ENCODE data around the gene PLCH1. TPM values are rescaled to one million over a fixed set of nuclear protein-coding genes. Genes with fewer than 3 reads are reported as not detected.

Gene PLCH1
- total and polyA plus RNA-seq, 2 of the 8 experiments (the other 6 are each of a cell fraction or from before 2014, with no cell fraction given): 5.8 to 17.2 TPM

DNA sequence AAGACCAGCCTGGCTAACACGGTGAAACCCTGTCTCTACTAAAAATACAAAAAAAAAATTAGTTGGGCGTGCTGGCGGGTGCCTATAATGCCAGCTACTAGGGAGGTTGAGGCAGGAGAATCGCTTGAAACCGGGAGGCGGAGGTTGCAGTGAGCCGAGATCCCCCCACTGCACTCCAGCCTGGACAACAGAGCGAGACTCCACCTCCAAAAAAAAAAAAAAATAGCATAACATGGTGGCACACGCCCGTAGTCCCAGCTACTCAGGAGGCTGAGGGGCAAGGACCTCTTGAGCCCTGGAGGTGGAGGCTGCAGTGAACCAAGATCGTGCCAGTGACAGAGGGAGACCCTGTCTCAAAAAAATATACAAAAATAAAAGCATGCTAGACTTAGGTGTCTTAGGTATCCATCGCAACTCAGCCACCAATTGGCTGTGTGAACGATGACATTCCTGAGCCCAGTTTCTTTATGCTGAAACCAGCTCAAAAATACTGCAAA is 6.2 kb downstream of the PLCH1 start:
- Histone ChIP-seq H3K9ac (replicated peaks in 1 of 4; ENCODE audit: extremely low read depth in 1 of 4, low read depth in 3 of 4, low read length in 3 of 4) (no peak overlapping the region), H3K79me2 (ENCODE audit: control insufficient read depth in 1 of 2, insufficient read depth in 2 of 2, low read length in 2 of 2) (peaks cover 0 to 61% of the 10 kb centered on the region in 2 experiments; a peak in 2 of 4 replicates), H4K8ac (ENCODE audit: extremely low read depth, insufficient read depth, low read length) (no peak overlapping the region), H4K20me1 (replicated peaks in 1 of 2; ENCODE audit: control insufficient read depth in 1 of 2, insufficient read depth in 2 of 2, low read length in 2 of 2) (no peaks in the 10 kb centered on the region), H3K23ac (ENCODE audit: insufficient read length) (no peak overlapping the region), H2BK12ac (ENCODE audit: low read depth, low read length) (no peak overlapping the region), H3K4ac (replicated peaks; ENCODE audit: insufficient read length, low read depth, low read length) (no peak overlapping the region), H4K5ac (ENCODE audit: insufficient read length, low read depth, low read length) (no peak overlapping the region), H3K27ac (ENCODE audit: low read depth, low read length) (no peak overlapping the region), H3K18ac (ENCODE audit: extremely low read depth, low read length) (no peak overlapping the region), H3K4me3 (ENCODE audit: extremely low read depth in 1 of 4, insufficient read depth in 2 of 4, low read depth in 3 of 4, low read length in 4 of 4) (no peak overlapping the region), H3K4me2 (ENCODE audit: insufficient read depth in 1 of 2, low read depth in 2 of 2, low read length in 2 of 2) (no peak overlapping the region), H3K9me3 (ENCODE audit: insufficient read depth in 2 of 2, low read depth in 1 of 2, low read length in 1 of 2) (no peaks in the 10 kb centered on the region), H3K27me3 (replicated peaks in 1 of 4; ENCODE audit: control insufficient read depth in 3 of 4, extremely low read depth in 1 of 4, insufficient read depth in 3 of 4, low read length in 3 of 4) (no peaks in the 10 kb centered on the region), H2AFZ (ENCODE audit: low read length) (no peak overlapping the region), H2BK15ac (ENCODE audit: low read length) (no peak overlapping the region), H3K4me1 (replicated peaks in 1 of 4; ENCODE audit: control insufficient read depth in 3 of 4, insufficient read depth in 4 of 4, low read length in 3 of 4) (peaks cover 0 to 4% (median 2%) of the 10 kb centered on the region in 4 experiments; a peak in 3 of 7 replicates), H4K91ac (replicated peaks; ENCODE audit: insufficient read length, low read length) (no peak overlapping the region), H3K56ac (replicated peaks; ENCODE audit: insufficient read length, low read depth, low read length) (no peak overlapping the region), H2BK5ac (ENCODE audit: low read depth, low read length) (no peak overlapping the region), H3K23me2 (ENCODE audit: low read depth, low read length) (peaks cover 2% of the 10 kb centered on the region), H2BK20ac (ENCODE audit: low read length) (no peak overlapping the region), H3K36me3 (ENCODE audit: control insufficient read depth in 2 of 4, insufficient read depth in 4 of 4, low read length in 3 of 4) (no peaks in the 10 kb centered on the region), H3K79me1 (ENCODE audit: low read depth, low read length) (no peaks in the 10 kb centered on the region), H2AK5ac (ENCODE audit: low read depth, low read length) (no peak overlapping the region), H2BK120ac (replicated peaks; ENCODE audit: low read depth, low read length) (no peak overlapping the region), H3K14ac (ENCODE audit: insufficient read length) (no peak overlapping the region)
- 94% methylated on average over 13 of the region's 13 CpGs; no CpG with 5 or more reads in 1 of the 2 experiments for WGBS, 2 experiments (ENCODE audit: extremely low coverage in 1 of 2, insufficient coverage in 1 of 2, insufficient read length in 1 of 2, insufficient replicate concordance in 2 of 2, low coverage in 1 of 2, low lambda C conversion rate in 2 of 2, missing lambda C conversion rate in 1 of 2)
- FAIRE-seq (no peak), DNase-seq (ENCODE audit: low read depth in 1 of 2, low spot score in 2 of 2) (no peak)
- CTCF ChIA-PET (ENCODE audit: partially characterized antibody): interaction anchor here (0.7 to 2.6 kb wide), 7 partner anchors 10 to 363 kb away, joined by 3 to 8 read pairs (median 6); partner anchors contain the start of gene C3orf33
- TF ChIP-seq GABPA (IDR thresholded peaks at IDR 0.05; ENCODE audit: borderline replicate concordance, insufficient read depth, low read length) (no peak), CBX8 (IDR thresholded peaks at IDR 0.05; ENCODE audit: borderline replicate concordance, low read depth, low read length) (no peak), SP1 (IDR thresholded peaks at IDR 0.05; ENCODE audit: low read depth, low read length) (no peak), EGR1 (IDR thresholded peaks at IDR 0.05; ENCODE audit: borderline replicate concordance, low read depth, low read length) (no peak), SP2 (IDR thresholded peaks at IDR 0.05; ENCODE audit: low read length) (no peak)
- TF ChIP-seq, protein P1, sequence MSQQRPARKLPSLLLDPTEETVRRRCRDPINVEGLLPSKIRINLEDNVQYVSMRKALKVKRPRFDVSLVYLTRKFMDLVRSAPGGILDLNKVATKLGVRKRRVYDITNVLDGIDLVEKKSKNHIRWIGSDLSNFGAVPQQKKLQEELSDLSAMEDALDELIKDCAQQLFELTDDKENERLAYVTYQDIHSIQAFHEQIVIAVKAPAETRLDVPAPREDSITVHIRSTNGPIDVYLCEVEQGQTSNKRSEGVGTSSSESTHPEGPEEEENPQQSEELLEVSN (IDR thresholded peaks at IDR 0.05): no peak
- TF ChIP-seq, protein P2, sequence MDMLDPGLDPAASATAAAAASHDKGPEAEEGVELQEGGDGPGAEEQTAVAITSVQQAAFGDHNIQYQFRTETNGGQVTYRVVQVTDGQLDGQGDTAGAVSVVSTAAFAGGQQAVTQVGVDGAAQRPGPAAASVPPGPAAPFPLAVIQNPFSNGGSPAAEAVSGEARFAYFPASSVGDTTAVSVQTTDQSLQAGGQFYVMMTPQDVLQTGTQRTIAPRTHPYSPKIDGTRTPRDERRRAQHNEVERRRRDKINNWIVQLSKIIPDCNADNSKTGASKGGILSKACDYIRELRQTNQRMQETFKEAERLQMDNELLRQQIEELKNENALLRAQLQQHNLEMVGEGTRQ (IDR thresholded peaks at IDR 0.05; ENCODE audit: low read length): no peak
- TF ChIP-seq, protein P3, sequence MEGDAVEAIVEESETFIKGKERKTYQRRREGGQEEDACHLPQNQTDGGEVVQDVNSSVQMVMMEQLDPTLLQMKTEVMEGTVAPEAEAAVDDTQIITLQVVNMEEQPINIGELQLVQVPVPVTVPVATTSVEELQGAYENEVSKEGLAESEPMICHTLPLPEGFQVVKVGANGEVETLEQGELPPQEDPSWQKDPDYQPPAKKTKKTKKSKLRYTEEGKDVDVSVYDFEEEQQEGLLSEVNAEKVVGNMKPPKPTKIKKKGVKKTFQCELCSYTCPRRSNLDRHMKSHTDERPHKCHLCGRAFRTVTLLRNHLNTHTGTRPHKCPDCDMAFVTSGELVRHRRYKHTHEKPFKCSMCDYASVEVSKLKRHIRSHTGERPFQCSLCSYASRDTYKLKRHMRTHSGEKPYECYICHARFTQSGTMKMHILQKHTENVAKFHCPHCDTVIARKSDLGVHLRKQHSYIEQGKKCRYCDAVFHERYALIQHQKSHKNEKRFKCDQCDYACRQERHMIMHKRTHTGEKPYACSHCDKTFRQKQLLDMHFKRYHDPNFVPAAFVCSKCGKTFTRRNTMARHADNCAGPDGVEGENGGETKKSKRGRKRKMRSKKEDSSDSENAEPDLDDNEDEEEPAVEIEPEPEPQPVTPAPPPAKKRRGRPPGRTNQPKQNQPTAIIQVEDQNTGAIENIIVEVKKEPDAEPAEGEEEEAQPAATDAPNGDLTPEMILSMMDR (IDR thresholded peaks at IDR 0.05; ENCODE audit: control extremely low read depth in 1 of 3, insufficient read depth in 1 of 3, low read depth in 1 of 3, low read length in 3 of 3): no peak
- POLR2A ChIA-PET (ENCODE audit: partially characterized antibody): interaction anchor here (0.6 kb wide), 1 partner anchor 68 kb away, joined by 3 read pairs; no protein-coding TSS in a partner anchor

Data from H1 (cell line).